Activated CD8-positive, alpha-beta memory T cell treated with anti-CD3 and anti-CD28 coated beads, Interleukin-2, amount 50 U/mL, for 1 hour (primary cell): ENCODE data around the gene PCDHGC5.

Source experiments
- DNase-seq: peaks from one replicate; pipeline ENCODE4 v3.0.0-alpha.2; 2020; ENCODE audit errors: extremely low read depth

Gene PCDHGC5

GRCh38 chr5:141529873-141530272, 41.0 kb downstream of the PCDHGC5 start:
- no peak for DNase-seq

- no peak for DNase-seq
Observed at GRCh38 chr5:141532726-141533125, 43.8 kb downstream of the PCDHGC5 start.

GRCh38 chr5:141533897-141534296, 45.0 kb downstream of the PCDHGC5 start:
- no peak for DNase-seq

GRCh38 chr5:141534492-141535213, 45.8 kb downstream of the PCDHGC5 start:
- DNase-seq = no peak
